OCI-LY1 (cell line): ENCODE results near the gene TMEM247.

ENCODE experiments used
- EZH2 ChIP-seq: fragments of 200-600 bp; sonication (generic), shearing (Covaris generic); IDR thresholded peaks from 2 replicates; pipeline ENCODE4 v1.8.0; 2017; ENCODE audit warnings: borderline replicate concordance, mixed run types, mild to moderate bottlenecking, antibody characterized with exemption, low read length, moderate library complexity, mixed read lengths
- TF ChIP-seq, protein P1 (sequence below): fragments of 200-600 bp; sonication (generic), shearing (Covaris generic); IDR thresholded peaks from 2 replicates; pipeline ENCODE4 v1.5.1; 2017; ENCODE audit warnings: mild to moderate bottlenecking, antibody characterized with exemption, low read length, moderate library complexity, mixed read lengths

DNA sequence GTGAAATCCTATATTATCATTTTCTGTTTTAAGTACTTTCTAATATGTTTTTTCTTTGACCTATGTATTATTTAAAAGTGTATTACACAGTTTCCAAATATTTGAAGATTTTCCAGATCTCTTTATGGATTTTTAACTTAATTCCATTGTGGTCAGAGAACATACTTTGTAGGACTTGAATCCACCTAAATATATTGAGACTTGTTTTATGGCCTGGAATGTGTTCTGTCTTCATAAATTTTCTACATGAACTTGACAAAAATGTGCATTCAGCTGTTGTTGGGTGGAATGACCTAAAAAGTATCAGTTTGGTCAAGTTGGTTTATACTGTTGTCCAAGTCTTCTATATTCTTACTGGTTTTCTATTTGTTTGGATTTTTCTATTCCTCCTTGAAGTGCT lies 33.8 kb upstream of the TMEM247 start:
- TF ChIP-seq, protein P1, sequence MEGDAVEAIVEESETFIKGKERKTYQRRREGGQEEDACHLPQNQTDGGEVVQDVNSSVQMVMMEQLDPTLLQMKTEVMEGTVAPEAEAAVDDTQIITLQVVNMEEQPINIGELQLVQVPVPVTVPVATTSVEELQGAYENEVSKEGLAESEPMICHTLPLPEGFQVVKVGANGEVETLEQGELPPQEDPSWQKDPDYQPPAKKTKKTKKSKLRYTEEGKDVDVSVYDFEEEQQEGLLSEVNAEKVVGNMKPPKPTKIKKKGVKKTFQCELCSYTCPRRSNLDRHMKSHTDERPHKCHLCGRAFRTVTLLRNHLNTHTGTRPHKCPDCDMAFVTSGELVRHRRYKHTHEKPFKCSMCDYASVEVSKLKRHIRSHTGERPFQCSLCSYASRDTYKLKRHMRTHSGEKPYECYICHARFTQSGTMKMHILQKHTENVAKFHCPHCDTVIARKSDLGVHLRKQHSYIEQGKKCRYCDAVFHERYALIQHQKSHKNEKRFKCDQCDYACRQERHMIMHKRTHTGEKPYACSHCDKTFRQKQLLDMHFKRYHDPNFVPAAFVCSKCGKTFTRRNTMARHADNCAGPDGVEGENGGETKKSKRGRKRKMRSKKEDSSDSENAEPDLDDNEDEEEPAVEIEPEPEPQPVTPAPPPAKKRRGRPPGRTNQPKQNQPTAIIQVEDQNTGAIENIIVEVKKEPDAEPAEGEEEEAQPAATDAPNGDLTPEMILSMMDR, result no peak
- no peak for TF ChIP-seq EZH2
